ENCODE measurements around the gene CACNA2D3.

Gene CACNA2D3

GRCh38 chr3:54900838-54901591 lies 778.7 kb downstream of the CACNA2D3 start:
- Histone ChIP-seq H3K4me3 (no peak overlapping the region), H3K9me3 (ENCODE audit: low read depth, low read length) (no peaks in the 10 kb centered on the region), H3K9ac (ENCODE audit: insufficient read length) (no peak overlapping the region), H3K36me3 (ENCODE audit: insufficient read depth, low read length) (no peaks in the 10 kb centered on the region), H3K27ac (no peak overlapping the region)
- TF ChIP-seq EZH2 (IDR thresholded peaks at IDR 0.05) (no peak), POLR2AphosphoS5 (IDR thresholded peaks at IDR 0.05; ENCODE audit: borderline replicate concordance, low read depth, low read length) (no peak), FOXP2 (optimal IDR thresholded peaks at IDR 0.05; ENCODE audit: control extremely low read depth, extremely low read length, insufficient read depth) (no peak)
- DNase-seq (ENCODE audit: low read depth, low spot score) = no peak

GRCh38 chr3:54901906-54902685 lies 779.7 kb downstream of the CACNA2D3 start:
- no peaks in the 10 kb centered on the region for H3K36me3 ChIP-seq (ENCODE audit: insufficient read depth, low read length)
- H3K9me3 ChIP-seq (ENCODE audit: low read depth, low read length) = no peaks in the 10 kb centered on the region
- no peak overlapping the region for H3K27ac ChIP-seq
- no peak overlapping the region for H3K9ac ChIP-seq (ENCODE audit: insufficient read length)
- no peak overlapping the region for H3K4me3 ChIP-seq
- TF ChIP-seq FOXP2 (optimal IDR thresholded peaks at IDR 0.05; ENCODE audit: control extremely low read depth, extremely low read length, insufficient read depth) (no peak), EZH2 (IDR thresholded peaks at IDR 0.05) (no peak)
- DNase-seq (ENCODE audit: low read depth, low spot score) = no peak

GRCh38 chr3:54905261-54905888 lies 783.0 kb downstream of the CACNA2D3 start:
- Histone ChIP-seq H3K36me3 (ENCODE audit: insufficient read depth, low read length) (no peaks in the 10 kb centered on the region), H3K4me3 (no peak overlapping the region), H3K9me3 (ENCODE audit: low read depth, low read length) (no peaks in the 10 kb centered on the region), H3K27ac (no peak overlapping the region), H3K9ac (ENCODE audit: insufficient read length) (no peak overlapping the region)
- no peak for DNase-seq (ENCODE audit: low read depth, low spot score)
- TF ChIP-seq FOXP2 (optimal IDR thresholded peaks at IDR 0.05; ENCODE audit: control extremely low read depth, extremely low read length, insufficient read depth) (no peak), POLR2AphosphoS5 (IDR thresholded peaks at IDR 0.05; ENCODE audit: borderline replicate concordance, low read depth, low read length) (no peak), EZH2 (IDR thresholded peaks at IDR 0.05) (no peak)

GRCh38 chr3:54905920-54906319 lies 783.6 kb downstream of the CACNA2D3 start:
- Histone ChIP-seq H3K27ac (no peak overlapping the region), H3K4me3 (no peak overlapping the region), H3K36me3 (ENCODE audit: insufficient read depth, low read length) (no peaks in the 10 kb centered on the region), H3K9me3 (ENCODE audit: low read depth, low read length) (no peaks in the 10 kb centered on the region), H3K9ac (ENCODE audit: insufficient read length) (no peak overlapping the region)
- no peak for TF ChIP-seq POLR2AphosphoS5 (IDR thresholded peaks at IDR 0.05; ENCODE audit: borderline replicate concordance, low read depth, low read length)
- TF ChIP-seq FOXP2 (optimal IDR thresholded peaks at IDR 0.05; ENCODE audit: control extremely low read depth, extremely low read length, insufficient read depth) = no peak
- no peak for TF ChIP-seq EZH2 (IDR thresholded peaks at IDR 0.05)
- DNase-seq (ENCODE audit: low read depth, low spot score) = no peak

GRCh38 chr3:54906763-54907162 lies 784.4 kb downstream of the CACNA2D3 start:
- Histone ChIP-seq H3K9me3 (ENCODE audit: low read depth, low read length) (no peaks in the 10 kb centered on the region), H3K36me3 (ENCODE audit: insufficient read depth, low read length) (no peaks in the 10 kb centered on the region), H3K4me3 (no peak overlapping the region), H3K27ac (no peak overlapping the region), H3K9ac (ENCODE audit: insufficient read length) (no peak overlapping the region)
- TF ChIP-seq EZH2 (IDR thresholded peaks at IDR 0.05) (no peak), FOXP2 (optimal IDR thresholded peaks at IDR 0.05; ENCODE audit: control extremely low read depth, extremely low read length, insufficient read depth) (no peak), POLR2AphosphoS5 (IDR thresholded peaks at IDR 0.05; ENCODE audit: borderline replicate concordance, low read depth, low read length) (no peak)
- no peak for DNase-seq (ENCODE audit: low read depth, low spot score)

GRCh38 chr3:54909191-54909590 lies 786.8 kb downstream of the CACNA2D3 start:
- no peak for DNase-seq (ENCODE audit: low read depth, low spot score)
- Histone ChIP-seq H3K27ac (no peak overlapping the region), H3K4me3 (no peak overlapping the region), H3K36me3 (ENCODE audit: insufficient read depth, low read length) (no peaks in the 10 kb centered on the region), H3K9ac (ENCODE audit: insufficient read length) (no peak overlapping the region), H3K9me3 (ENCODE audit: low read depth, low read length) (no peaks in the 10 kb centered on the region)
- TF ChIP-seq POLR2AphosphoS5 (IDR thresholded peaks at IDR 0.05; ENCODE audit: borderline replicate concordance, low read depth, low read length) (no peak), FOXP2 (optimal IDR thresholded peaks at IDR 0.05; ENCODE audit: control extremely low read depth, extremely low read length, insufficient read depth) (no peak), EZH2 (IDR thresholded peaks at IDR 0.05) (no peak)

GRCh38 chr3:54914180-54914579 lies 791.8 kb downstream of the CACNA2D3 start:
- Histone ChIP-seq H3K4me3 (no peak overlapping the region), H3K9me3 (ENCODE audit: low read depth, low read length) (no peaks in the 10 kb centered on the region), H3K36me3 (ENCODE audit: insufficient read depth, low read length) (no peaks in the 10 kb centered on the region), H3K9ac (ENCODE audit: insufficient read length) (no peak overlapping the region), H3K27ac (no peak overlapping the region)
- DNase-seq (ENCODE audit: low read depth, low spot score) = no peak
- TF ChIP-seq POLR2AphosphoS5 (IDR thresholded peaks at IDR 0.05; ENCODE audit: borderline replicate concordance, low read depth, low read length) (no peak), FOXP2 (optimal IDR thresholded peaks at IDR 0.05; ENCODE audit: control extremely low read depth, extremely low read length, insufficient read depth) (no peak)

GRCh38 chr3:54915181-54915580 lies 792.8 kb downstream of the CACNA2D3 start:
- Histone ChIP-seq H3K4me3 (no peak overlapping the region), H3K9me3 (ENCODE audit: low read depth, low read length) (no peaks in the 10 kb centered on the region), H3K9ac (ENCODE audit: insufficient read length) (no peak overlapping the region), H3K27ac (no peak overlapping the region), H3K36me3 (ENCODE audit: insufficient read depth, low read length) (no peaks in the 10 kb centered on the region)
- TF ChIP-seq EZH2 (IDR thresholded peaks at IDR 0.05) (no peak), POLR2AphosphoS5 (IDR thresholded peaks at IDR 0.05; ENCODE audit: borderline replicate concordance, low read depth, low read length) (no peak), FOXP2 (optimal IDR thresholded peaks at IDR 0.05; ENCODE audit: control extremely low read depth, extremely low read length, insufficient read depth) (no peak)
- no peak for DNase-seq (ENCODE audit: low read depth, low spot score)
